CD14-positive monocyte (primary cell): ENCODE data around the gene PRKAR1B. TPM values are rescaled to one million over a fixed set of nuclear protein-coding genes. Genes with fewer than 3 reads are reported as not detected.
A peak's percentile ranks its signal among the peaks of the same experiment; 100 is the strongest.

ENCODE experiments used
- DNase-seq, 3 donors: peaks; one replicate each; pipeline ENCODE4 v3.0.0-alpha.2; 2011 to 2022
- H2AFZ ChIP-seq: 2 replicates; pipeline ENCODE4 v1.6.0; 2012; ENCODE audit warnings: mild to moderate bottlenecking, low read depth, low read length, inconsistent platforms; ENCODE audit not compliant: insufficient read depth, poor library complexity, severe bottlenecking
- H3K27ac ChIP-seq, 2 donors: 1 replicate in 1 of 2; 2 replicates in 1 of 2; pipeline ENCODE4 v1.5.1; 2012 to 2013; ENCODE audit warnings: low read length in 2 of 2, control low read depth in 1 of 2, inconsistent platforms in 1 of 2, low read depth in 1 of 2, mild to moderate bottlenecking in 1 of 2
- H3K27me3 ChIP-seq, 2 donors: one replicate each; pipeline versions ENCODE4 v1.6.0 to v1.6.1; 2011 to 2013; ENCODE audit warnings: low read length in 2 of 2; ENCODE audit not compliant: control insufficient read depth in 2 of 2, insufficient read depth in 2 of 2
- H3K36me3 ChIP-seq, 2 donors: replicated peaks in 1 of 2; 1 replicate in 1 of 2; 2 replicates in 1 of 2; pipeline versions ENCODE4 v1.5.1 to v1.6.1; 2012 to 2013; ENCODE audit warnings: low read length in 2 of 2, control low read depth in 1 of 2, inconsistent platforms in 1 of 2, mild to moderate bottlenecking in 1 of 2; ENCODE audit not compliant: insufficient read depth in 2 of 2, control insufficient read depth in 1 of 2
- H3K4me1 ChIP-seq, 2 donors: 1 replicate in 1 of 2; 2 replicates in 1 of 2; pipeline versions ENCODE4 v1.5.1 to v1.6.1; 2012 to 2013; ENCODE audit warnings: low read length in 2 of 2, control low read depth in 1 of 2, inconsistent platforms in 1 of 2, mild to moderate bottlenecking in 1 of 2, moderate library complexity in 1 of 2; ENCODE audit not compliant: insufficient read depth in 2 of 2, control insufficient read depth in 1 of 2
- H3K4me2 ChIP-seq: replicated peaks from 2 replicates; pipeline ENCODE3; 2012; ENCODE audit warnings: low read length, moderate library complexity, mild to moderate bottlenecking; ENCODE audit not compliant: poor library complexity, severe bottlenecking; ENCODE audit errors: extremely low read depth
- H3K4me3 ChIP-seq, 3 experiments: fragments of 200-600 bp in 1 of 3; sonication (generic) in 1 of 3; replicated peaks in 1 of 3; 1 replicate in 2 of 3; 2 replicates in 1 of 3; pipeline ENCODE4 v1.5.1; 2011 to 2013; ENCODE audit warnings: low read length in 3 of 3, mild to moderate bottlenecking in 3 of 3, control low read depth in 2 of 3, low read depth in 2 of 3, inconsistent platforms in 1 of 3, moderate library complexity in 1 of 3
- H3K79me2 ChIP-seq: 2 replicates; pipeline ENCODE4 v1.6.0; 2012; ENCODE audit warnings: mild to moderate bottlenecking, control low read depth, inconsistent platforms, low read length, moderate library complexity; ENCODE audit not compliant: insufficient read depth
- H3K9ac ChIP-seq: 2 replicates; pipeline ENCODE4 v1.6.0; 2017; ENCODE audit warnings: low read length, mild to moderate bottlenecking; ENCODE audit not compliant: insufficient read depth, poor library complexity, severe bottlenecking
- H3K9me3 ChIP-seq, 2 donors: replicated peaks in 1 of 2; 1 replicate in 1 of 2; 2 replicates in 1 of 2; pipeline versions ENCODE4 v1.5.1 to v1.6.1; 2012 to 2013; ENCODE audit warnings: low read length in 2 of 2, control low read depth in 1 of 2; ENCODE audit not compliant: control insufficient read depth in 1 of 2, insufficient read depth in 1 of 2
- H4K20me1 ChIP-seq: 2 replicates; pipeline ENCODE4 v1.6.0; 2012; ENCODE audit warnings: mild to moderate bottlenecking, low read length, control low read depth, moderate library complexity; ENCODE audit not compliant: insufficient read depth
- H3K27ac Mint-ChIP-seq, 7 donors: one replicate each; pipeline ENCODE4 v1.8.0; 2020; ENCODE audit warnings: mild to moderate bottlenecking in 7 of 7, mixed read lengths in 7 of 7, moderate library complexity in 6 of 7, inconsistent platforms in 2 of 7
- H3K27me3 Mint-ChIP-seq, 3 donors: one replicate each; pipeline ENCODE4 v1.8.0; 2021 to 2022; ENCODE audit warnings: low read depth in 3 of 3, mild to moderate bottlenecking in 3 of 3, mixed read lengths in 3 of 3, moderate library complexity in 3 of 3, inconsistent platforms in 1 of 3
- H3K36me3 Mint-ChIP-seq, 2 donors: one replicate each; pipeline ENCODE4 v1.8.0; 2020; ENCODE audit warnings: mixed read lengths in 2 of 2, inconsistent platforms in 1 of 2, mild to moderate bottlenecking in 1 of 2
- H3K4me1 Mint-ChIP-seq: one replicate; pipeline ENCODE4 v1.8.0; 2020; ENCODE audit warnings: mild to moderate bottlenecking, mixed read lengths
- H3K4me3 Mint-ChIP-seq, 2 donors: one replicate each; pipeline ENCODE4 v1.8.0; 2020; ENCODE audit warnings: mild to moderate bottlenecking in 2 of 2, mixed read lengths in 2 of 2, moderate library complexity in 1 of 2
- H3K9me3 Mint-ChIP-seq, 7 donors: one replicate each; pipeline ENCODE4 v1.8.0; 2020 to 2022; ENCODE audit warnings: mixed read lengths in 7 of 7, mild to moderate bottlenecking in 6 of 7, moderate library complexity in 6 of 7, inconsistent platforms in 2 of 7
- WGBS: methylation state at CpG from one replicate; pipeline ENCODE4 v1.1.5; 2013; ENCODE audit warnings: missing lambda C conversion rate; ENCODE audit not compliant: insufficient coverage; 5-methylcytosine and 5-hydroxymethylcytosine counted together
- intact Hi-C, 2 donors: fragments of 100-400 bp; cut with micrococcal nuclease; formaldehyde crosslinking; loops; one replicate each; pipeline versions ENCODE4 v1.15.0 to v1.15.1; 2023
- polyA plus RNA-seq, 3 donors: library from polyadenylated mRNA; depleted of rRNA in 1 of 3; unstranded in 2 of 3; stranded (reverse) in 1 of 3; fragments of 300-500 nt in 2 of 3; fragments of >200 nt in 1 of 3; fragmentation: Illumina TruSeq in 2 of 3; gene quantifications; 1 replicate in 2 of 3; 2 replicates in 1 of 3; pipeline ENCODE4 v1.2.3, GENCODE V29; 2012 to 2021
- TF ChIP-seq, protein P1 (sequence below): fragments of 200-600 bp; IDR thresholded peaks from one replicate; pipeline ENCODE4 v1.8.0; 2022; ENCODE audit warnings: antibody characterized with exemption, mild to moderate bottlenecking

Gene PRKAR1B
- polyA plus RNA-seq, 3 donors: 0.94 to 2.1 (median 1.1) TPM

DNA sequence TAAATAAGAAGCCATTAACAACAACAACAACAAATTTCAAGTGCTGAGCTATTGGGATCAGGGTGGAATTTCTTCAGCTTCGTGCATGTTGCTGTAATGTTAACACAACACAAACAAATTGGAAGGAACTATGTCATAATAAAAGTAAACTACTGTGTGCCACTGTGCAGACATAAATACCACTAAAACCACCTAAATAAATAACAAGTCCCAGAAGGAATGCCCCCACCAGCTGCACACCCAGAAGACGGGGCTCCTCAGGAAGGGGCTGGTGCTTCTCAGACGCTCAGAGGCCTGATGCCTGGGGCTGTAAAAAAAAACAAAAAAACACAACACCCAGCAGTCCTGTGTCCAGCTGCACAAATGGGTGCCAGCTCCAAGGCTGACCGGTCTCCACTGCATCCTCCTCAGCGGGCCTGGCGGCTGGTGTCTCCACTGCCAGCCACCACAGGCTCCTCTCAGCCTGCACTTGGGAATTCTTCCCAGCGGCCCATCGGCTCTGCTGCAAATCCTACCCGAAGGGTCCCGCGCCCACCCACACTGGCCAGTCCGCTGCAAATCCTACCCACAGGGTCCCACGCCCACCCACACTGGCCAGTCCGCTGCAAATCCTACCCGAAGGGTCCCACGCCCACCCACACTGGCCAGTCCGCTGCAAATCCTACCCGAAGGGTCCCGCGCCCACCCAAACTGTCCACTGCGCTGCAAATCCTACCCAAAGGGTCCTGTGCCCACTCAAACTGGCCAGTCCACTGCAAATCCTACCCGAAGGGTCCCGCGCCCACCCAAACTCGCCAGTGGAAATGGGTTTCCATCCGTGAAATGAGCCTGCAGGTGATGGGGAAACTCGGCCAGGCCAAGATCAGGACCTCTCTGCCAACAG lies 36.4 kb downstream of the PRKAR1B start:
- H3K36me3 ChIP-seq: no peaks in the 10 kb centered on the region
- peak overlapping the region in 2 of 7 donors; percentile 1 to 69 for H3K27ac Mint-ChIP-seq
- H3K9me3 Mint-ChIP-seq: peaks cover 37 to 93% (median 82%) of the 10 kb centered on the region in 7 donors
- peaks cover 1 to 3% (median 3%) of the 10 kb centered on the region in 3 donors for H3K27me3 Mint-ChIP-seq
- H3K4me3 ChIP-seq: no peak overlapping the region
- H3K4me3 Mint-ChIP-seq: no peak overlapping the region
- TF ChIP-seq, protein P1, sequence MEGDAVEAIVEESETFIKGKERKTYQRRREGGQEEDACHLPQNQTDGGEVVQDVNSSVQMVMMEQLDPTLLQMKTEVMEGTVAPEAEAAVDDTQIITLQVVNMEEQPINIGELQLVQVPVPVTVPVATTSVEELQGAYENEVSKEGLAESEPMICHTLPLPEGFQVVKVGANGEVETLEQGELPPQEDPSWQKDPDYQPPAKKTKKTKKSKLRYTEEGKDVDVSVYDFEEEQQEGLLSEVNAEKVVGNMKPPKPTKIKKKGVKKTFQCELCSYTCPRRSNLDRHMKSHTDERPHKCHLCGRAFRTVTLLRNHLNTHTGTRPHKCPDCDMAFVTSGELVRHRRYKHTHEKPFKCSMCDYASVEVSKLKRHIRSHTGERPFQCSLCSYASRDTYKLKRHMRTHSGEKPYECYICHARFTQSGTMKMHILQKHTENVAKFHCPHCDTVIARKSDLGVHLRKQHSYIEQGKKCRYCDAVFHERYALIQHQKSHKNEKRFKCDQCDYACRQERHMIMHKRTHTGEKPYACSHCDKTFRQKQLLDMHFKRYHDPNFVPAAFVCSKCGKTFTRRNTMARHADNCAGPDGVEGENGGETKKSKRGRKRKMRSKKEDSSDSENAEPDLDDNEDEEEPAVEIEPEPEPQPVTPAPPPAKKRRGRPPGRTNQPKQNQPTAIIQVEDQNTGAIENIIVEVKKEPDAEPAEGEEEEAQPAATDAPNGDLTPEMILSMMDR: no peak
- intact Hi-C loops: no loop called here
- no peaks in the 10 kb centered on the region for H4K20me1 ChIP-seq
- H3K36me3 Mint-ChIP-seq: no peaks in the 10 kb centered on the region
- no peak overlapping the region for H3K9ac ChIP-seq
- no peak for DNase-seq
- no peaks in the 10 kb centered on the region for H3K4me1 Mint-ChIP-seq
- H2AFZ ChIP-seq: no peak overlapping the region
- peaks cover 35 to 73% of the 10 kb centered on the region in 2 donors for H3K9me3 ChIP-seq
- 98% methylated on average over 16 of the region's 27 CpGs for WGBS
- H3K4me2 ChIP-seq: no peak overlapping the region
- no peaks in the 10 kb centered on the region for H3K4me1 ChIP-seq
- H3K27ac ChIP-seq: no peak overlapping the region
- H3K79me2 ChIP-seq: no peaks in the 10 kb centered on the region
- no peaks in the 10 kb centered on the region for H3K27me3 ChIP-seq

DNA sequence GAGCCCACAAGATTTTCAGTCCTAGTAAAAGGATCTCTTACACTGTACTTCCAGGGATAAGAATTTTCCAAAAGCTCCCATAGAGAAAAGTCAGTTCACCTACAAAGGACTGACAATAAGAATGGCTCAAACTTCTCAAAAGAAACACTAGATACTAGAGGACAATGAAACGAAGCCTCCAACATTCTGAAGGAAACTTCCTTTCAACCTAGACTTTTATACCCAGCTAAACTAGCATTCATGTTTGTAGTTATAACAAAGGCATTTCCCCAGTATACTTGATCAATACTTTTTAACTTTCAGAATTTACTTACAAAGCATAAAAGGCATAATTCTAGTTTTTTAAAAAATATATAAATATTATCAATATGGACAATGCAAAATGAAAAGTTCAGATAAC lies 41.5 kb downstream of the PRKAR1B start:
- no peak overlapping the region for H3K27ac Mint-ChIP-seq
- Histone ChIP-seq H4K20me1 (no peaks in the 10 kb centered on the region), H3K9me3 (peaks cover 62 to 82% of the 10 kb centered on the region in 2 donors), H3K27me3 (no peaks in the 10 kb centered on the region), H3K4me2 (no peak overlapping the region), H3K4me3 (no peak overlapping the region), H3K4me1 (no peaks in the 10 kb centered on the region), H3K79me2 (no peaks in the 10 kb centered on the region), H3K36me3 (no peaks in the 10 kb centered on the region), H2AFZ (no peak overlapping the region), H3K27ac (no peak overlapping the region), H3K9ac (no peak overlapping the region)
- H3K36me3 Mint-ChIP-seq: peaks cover 0 to 2% of the 10 kb centered on the region in 2 donors
- WGBS: no CpG with 5 or more reads among the region's 1 CpG
- no peak overlapping the region for H3K4me3 Mint-ChIP-seq
- H3K4me1 Mint-ChIP-seq: no peaks in the 10 kb centered on the region
- TF ChIP-seq, protein P1: no peak
- H3K9me3 Mint-ChIP-seq: peaks cover 41 to 93% (median 82%) of the 10 kb centered on the region in 7 donors
- intact Hi-C loops: no loop called here
- no peak for DNase-seq
- peaks cover 0 to 1% (median 1%) of the 10 kb centered on the region in 3 donors for H3K27me3 Mint-ChIP-seq
